Pancreas (tissue), 10 donors: ENCODE results near the gene DNM1. TPM values are rescaled to one million over a fixed set of nuclear protein-coding genes. Genes with fewer than 3 reads are reported as not detected.
A peak's percentile ranks its signal among the peaks of the same experiment; 100 is the strongest.

Experiments used
- ATAC-seq, 4 donors: fragments of 200-7000 bp; cut with Tn5 transposase; one replicate each; pipeline versions ENCODE4 v1.8.0 to v1.9.1; 2020; ENCODE audit warnings: mild to moderate bottlenecking in 4 of 4, moderate library complexity in 4 of 4
- DNase-seq, 6 donors: peaks; one replicate each; pipeline ENCODE4 v3.0.0-alpha.2; 2020
- FAIRE-seq: peaks from 2 replicates; lab custom pipeline; 2012; peaks lifted over from hg19 to GRCh38; lab: Jason Lieb, UNC
- H3K27ac ChIP-seq, 4 donors: fragments of 200-600 bp; sonication (generic); 1 replicate in 3 of 4; 2 replicates in 1 of 4; pipeline versions ENCODE4 v1.5.0 to v1.8.0; 2020
- H3K27me3 ChIP-seq, 4 donors: fragments of 200-600 bp; one replicate each; pipeline ENCODE4 v1.8.0; 2021
- H3K36me3 ChIP-seq, 3 donors: fragments of 200-600 bp; sonication (generic) in 1 of 3; one replicate each; pipeline versions ENCODE4 v1.5.0 to v1.8.0; 2020 to 2021
- H3K4me1 ChIP-seq, 3 donors: fragments of 200-600 bp; one replicate each; pipeline ENCODE4 v1.8.0; 2021
- H3K4me3 ChIP-seq, 4 donors: fragments of 200-600 bp; sonication (generic) in 2 of 4; one replicate each; pipeline versions ENCODE4 v1.5.0 to v1.8.0; 2020 to 2021
- H3K9me3 ChIP-seq, 4 donors: fragments of 200-600 bp; one replicate each; pipeline ENCODE4 v1.8.0; 2021
- CTCF ChIP-seq, 4 donors: fragments of 200-600 bp; sonication (generic) in 3 of 4; IDR thresholded peaks; one replicate each; pipeline versions ENCODE4 v1.5.0 to v1.8.0; 2021; ENCODE audit warnings: antibody characterized with exemption in 4 of 4
- WGBS, 2 donors: extraction: QIAGEN DNeasy Blood & Tissue Kit; methylation state at CpG; one replicate each; pipeline ENCODE4 v1.1.7; 2013; 5-methylcytosine and 5-hydroxymethylcytosine counted together
- intact Hi-C, 3 donors: fragments of 100-400 bp; cut with DNase I; formaldehyde crosslinking; loops; one replicate each; pipeline versions ENCODE4 v1.11.1 to v1.14.2; 2022
- polyA plus RNA-seq, 2 donors: library from polyadenylated mRNA; stranded (reverse); fragments of 200-250 nt; gene quantifications; one replicate each; pipeline ENCODE4 v1.2.3, GENCODE V29; 2013
- total RNA-seq, 6 donors: library from RNA; stranded (reverse); fragmentation: NEBNext Ultra II Directional in 4 of 6; extraction: Animal tissue kit (Norgen Biotek cat#: 25700) in 4 of 6; gene quantifications; one replicate each; pipeline versions ENCODE4 v1.2.1 to v1.2.4, GENCODE V29; 2021 to 2023
- donor health status: healthy with polysubstance abuse.
- donor health status: DM: no; HTN: no; CAD: no; lungs with moderate emphysema.
- donor health status: DM: no; HTN: no; CAD: no.
- donor health status: control.
- donor health status: control.
- donor health status: Bipolar disorder and iron deficiency.
- donor health status: DM: yes; HTN: yes; CAD: no.
- donor health status: DM: no; HTN: no; CAD: no.
- donor health status: DM: no; HTN: no; CAD: no.
- donor health status: DM: yes; HTN: yes; CAD: no.

Gene DNM1
- total and polyA plus RNA-seq, 8 donors, result 5.8 to 23.1 (median 12.3) TPM

GRCh38 chr9:128188209-128188608 is 15.0 kb upstream of the DNM1 start:
- Histone ChIP-seq H3K27me3 (no peaks in the 10 kb centered on the region), H3K9me3 (no peaks in the 10 kb centered on the region), H3K4me1 (peaks cover 0 to 8% (median 6%) of the 10 kb centered on the region in 3 donors), H3K27ac (no peak overlapping the region), H3K36me3 (peaks cover 0 to 20% (median 6%) of the 10 kb centered on the region in 3 donors), H3K4me3 (no peak overlapping the region)
- no peak for FAIRE-seq
- DNase-seq, result no peak
- 71 to 76% methylated on average over 1 of the region's 1 CpG for WGBS, 2 donors
- no peak for TF ChIP-seq CTCF (IDR thresholded peaks at IDR 0.05)
- ATAC-seq, result no peak
- intact Hi-C loops, result no loop called here

DNA sequence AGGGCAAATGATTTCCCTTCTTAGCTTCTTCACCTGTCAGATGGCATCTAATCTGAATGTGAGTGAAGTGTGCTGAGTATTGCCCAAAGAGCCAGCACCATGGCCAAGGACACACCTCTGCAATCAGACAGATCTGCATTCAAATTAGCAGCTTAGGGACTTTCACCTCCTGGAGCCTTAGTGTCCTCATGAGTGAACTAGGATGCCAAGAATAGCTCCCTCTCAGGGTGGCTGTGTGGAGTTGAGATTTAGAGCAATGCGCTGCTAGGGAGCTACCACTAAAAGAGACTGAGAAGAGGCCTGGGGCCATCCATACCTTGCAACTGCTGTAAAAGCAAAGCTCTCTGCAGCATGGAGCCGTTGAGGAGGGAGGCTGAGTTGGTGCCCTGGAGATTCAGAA is 13.2 kb upstream of the DNM1 start:
- DNase-seq (no peak), FAIRE-seq (no peak), ATAC-seq (no peak)
- intact Hi-C loops, result no loop called here
- Histone ChIP-seq H3K9me3 (no peaks in the 10 kb centered on the region), H3K4me3 (peak overlapping the region in 1 of 4 donors; percentile 85), H3K36me3 (peaks cover 0 to 14% (median 0%) of the 10 kb centered on the region in 3 donors), H3K27me3 (no peaks in the 10 kb centered on the region), H3K4me1 (peaks cover 0 to 8% (median 6%) of the 10 kb centered on the region in 3 donors), H3K27ac (no peak overlapping the region)
- no peak for TF ChIP-seq CTCF (IDR thresholded peaks at IDR 0.05)
- WGBS, 2 donors, result 76 to 86% methylated on average over 2 of the region's 2 CpGs

GRCh38 chr9:128190516-128191405 is 12.4 kb upstream of the DNM1 start:
- Histone ChIP-seq H3K27ac (peak overlapping the region; percentile 45 to 87 (median 73)), H3K4me3 (peak overlapping the region; percentile 53 to 85 (median 76)), H3K9me3 (no peaks in the 10 kb centered on the region), H3K4me1 (peaks cover 0 to 8% (median 6%) of the 10 kb centered on the region in 3 donors), H3K27me3 (no peaks in the 10 kb centered on the region), H3K36me3 (peaks cover 0 to 7% (median 0%) of the 10 kb centered on the region in 3 donors)
- ATAC-seq (peak in 2 of 4 donors; percentile 11 to 21), DNase-seq (peak in 1 of 6 donors; percentile 53), FAIRE-seq (no peak)
- WGBS, 2 donors, result 19 to 22% methylated on average over 29 to 32 of the region's 32 CpGs
- intact Hi-C loops, result no loop called here
- no peak for TF ChIP-seq CTCF (IDR thresholded peaks at IDR 0.05)

- Histone ChIP-seq H3K4me1 (peaks cover 0 to 8% (median 6%) of the 10 kb centered on the region in 3 donors), H3K9me3 (no peaks in the 10 kb centered on the region), H3K4me3 (peak within 1 kb of the TSS; percentile 53 to 85 (median 76)), H3K36me3 (peaks cover 0 to 5% (median 0%) of the 10 kb centered on the region in 3 donors), H3K27ac (peak within 1 kb of the TSS; percentile 45 to 87 (median 73)), H3K27me3 (no peaks in the 10 kb centered on the region)
- ATAC-seq, result peak; percentile 91 to 95 (median 92)
- intact Hi-C loops, result no loop called here
- peak; percentile 49 to 83 (median 64) for TF ChIP-seq CTCF (IDR thresholded peaks at IDR 0.05)
- peak; percentile 63 to 94 (median 80) for DNase-seq
- no peak for FAIRE-seq
- 0 to 1% methylated on average over 68 to 71 of the region's 71 CpGs for WGBS, 2 donors
Observed at GRCh38 chr9:128191406-128192046, 11.7 kb upstream of the DNM1 start, which contains the start of gene CIZ1. Gene CIZ1 (minus strand): TSS chr9:128191572. CDS start chr9:128190857, 715 bp downstream.
